Liver (tissue), 9 donors: ENCODE data around the gene ODAD2. TPM values are rescaled to one million over a fixed set of nuclear protein-coding genes. Genes with fewer than 3 reads are reported as not detected.

Experiments used
- DNase-seq: peaks from one replicate; pipeline ENCODE4 v3.0.0-alpha.2; 2017; ENCODE audit warnings: low spot score
- H3K27ac ChIP-seq, 2 donors: one replicate each; pipeline ENCODE4 v1.7.0; 2013; ENCODE audit warnings: inconsistent platforms in 2 of 2, low read length in 2 of 2, control low read depth in 1 of 2, low read depth in 1 of 2, mild to moderate bottlenecking in 1 of 2
- H3K27me3 ChIP-seq, 4 donors: one replicate each; pipeline versions ENCODE4 v1.6.1 to v1.7.0; 2013; ENCODE audit warnings: low read length in 3 of 4, inconsistent platforms in 1 of 4, mild to moderate bottlenecking in 1 of 4, moderate library complexity in 1 of 4; ENCODE audit not compliant: control insufficient read depth in 4 of 4, insufficient read depth in 4 of 4
- H3K36me3 ChIP-seq, 4 donors: one replicate each; pipeline versions ENCODE4 v1.6.1 to v1.7.0; 2013; ENCODE audit warnings: low read length in 3 of 4, mild to moderate bottlenecking in 3 of 4, low read depth in 1 of 4, moderate library complexity in 1 of 4; ENCODE audit not compliant: control insufficient read depth in 4 of 4, insufficient read depth in 3 of 4
- H3K4me1 ChIP-seq, 4 donors: one replicate each; pipeline versions ENCODE4 v1.6.1 to v1.7.0; 2013; ENCODE audit warnings: low read length in 3 of 4, mild to moderate bottlenecking in 3 of 4, moderate library complexity in 1 of 4; ENCODE audit not compliant: control insufficient read depth in 4 of 4, insufficient read depth in 4 of 4
- H3K4me3 ChIP-seq, 3 donors: one replicate each; pipeline versions ENCODE4 v1.6.1 to v1.7.0; 2013; ENCODE audit warnings: low read length in 3 of 3, control low read depth in 1 of 3, low read depth in 1 of 3, mild to moderate bottlenecking in 1 of 3
- H3K9ac ChIP-seq, 2 donors: one replicate each; pipeline ENCODE4 v1.7.0; 2013; ENCODE audit warnings: low read length in 2 of 2, mild to moderate bottlenecking in 2 of 2, moderate library complexity in 2 of 2, control low read depth in 1 of 2, low read depth in 1 of 2
- H3K9me3 ChIP-seq, 4 donors: one replicate each; pipeline versions ENCODE4 v1.6.1 to v1.7.0; 2013; ENCODE audit warnings: low read length in 3 of 4; ENCODE audit not compliant: control insufficient read depth in 4 of 4
- EGR1 ChIP-seq, 2 donors: IDR thresholded peaks; 2 replicates each; pipeline ENCODE4 v1.6.1; 2016 to 2018; ENCODE audit warnings: antibody characterized with exemption in 2 of 2, low read depth in 2 of 2
- FOXA1 ChIP-seq: IDR thresholded peaks from 2 replicates; pipeline ENCODE4 v1.6.1; 2016; ENCODE audit warnings: antibody characterized with exemption
- FOXA2 ChIP-seq: IDR thresholded peaks from 2 replicates; pipeline ENCODE4 v1.6.1; 2016; ENCODE audit warnings: antibody characterized with exemption
- GABPA ChIP-seq, 2 donors: IDR thresholded peaks in 1 of 2; conservative IDR thresholded peaks in 1 of 2; 2 replicates each; pipeline ENCODE4 v1.6.1; 2016; ENCODE audit warnings: antibody characterized with exemption in 2 of 2, mild to moderate bottlenecking in 1 of 2, moderate library complexity in 1 of 2
- HNF4A ChIP-seq, 2 donors: conservative IDR thresholded peaks; 2 replicates each; pipeline ENCODE4 v1.6.1; 2016; ENCODE audit warnings: antibody characterized with exemption in 2 of 2, mild to moderate bottlenecking in 2 of 2
- HNF4G ChIP-seq: IDR thresholded peaks from 2 replicates; pipeline ENCODE4 v1.6.1; 2016; ENCODE audit warnings: antibody characterized with exemption
- JUND ChIP-seq, 2 donors: IDR thresholded peaks; 2 replicates each; pipeline ENCODE4 v1.6.1; 2016; ENCODE audit warnings: antibody characterized with exemption in 2 of 2
- NR2F2 ChIP-seq: IDR thresholded peaks from 2 replicates; pipeline ENCODE4 v1.6.1; 2016; ENCODE audit warnings: antibody characterized with exemption
- RAD21 ChIP-seq, 2 donors: IDR thresholded peaks; 2 replicates each; pipeline ENCODE4 v1.6.1; 2016; ENCODE audit warnings: antibody characterized with exemption in 2 of 2, mild to moderate bottlenecking in 2 of 2
- RXRA ChIP-seq, 2 donors: IDR thresholded peaks; 2 replicates each; pipeline ENCODE4 v1.6.1; 2017 to 2018; ENCODE audit warnings: antibody characterized with exemption in 2 of 2, mild to moderate bottlenecking in 1 of 2
- TAF1 ChIP-seq: conservative IDR thresholded peaks from 2 replicates; pipeline ENCODE4 v1.6.1; 2016; ENCODE audit warnings: antibody characterized with exemption, mild to moderate bottlenecking
- YY1 ChIP-seq: IDR thresholded peaks from 2 replicates; pipeline ENCODE4 v1.6.1; 2016; ENCODE audit warnings: antibody characterized with exemption, mild to moderate bottlenecking
- WGBS: extraction: QIAGEN DNeasy Blood & Tissue Kit; methylation state at CpG from one replicate; pipeline ENCODE4 v1.1.7; 2013; 5-methylcytosine and 5-hydroxymethylcytosine counted together
- polyA plus RNA-seq, 2 donors: library from polyadenylated mRNA; stranded (reverse) in 1 of 2; unstranded in 1 of 2; fragments of 200-250 nt in 1 of 2; fragments of >200 nt in 1 of 2; fragmentation: Nextera tagmentation in 1 of 2; extraction: Ambion mirVana in 1 of 2; gene quantifications; one replicate each; pipeline versions ENCODE4 v1.2.1 to v1.2.3, GENCODE V29; 2013 to 2015
- total RNA-seq, 2 donors: library from RNA; depleted of rRNA; stranded (reverse); fragments of >200 nt; gene quantifications; one replicate each; pipeline ENCODE4 v1.2.3, GENCODE V29; 2014
- TF ChIP-seq, protein P1 (sequence below): IDR thresholded peaks from 2 replicates; pipeline ENCODE4 v1.6.1; 2016; ENCODE audit warnings: antibody characterized with exemption
- TF ChIP-seq, protein P2 (sequence below): IDR thresholded peaks from 2 replicates; pipeline ENCODE4 v1.6.1; 2016; ENCODE audit warnings: antibody characterized with exemption
- TF ChIP-seq, protein P3 (sequence below): IDR thresholded peaks from 2 replicates; pipeline ENCODE4 v1.6.1; 2016; ENCODE audit warnings: antibody characterized with exemption, mild to moderate bottlenecking
- TF ChIP-seq, protein P4 (sequence below): fragments of 150-350 bp; IDR thresholded peaks from 2 replicates; pipeline ENCODE4 v1.5.1; 2017; ENCODE audit warnings: improper control_type of control experiment, low read depth, low read length; ENCODE audit not compliant: missing input control
- TF ChIP-seq, protein P5 (sequence below): IDR thresholded peaks from 2 replicates; pipeline ENCODE4 v1.6.1; 2016; ENCODE audit warnings: antibody characterized with exemption
- donor health status: healthy.
- donor health status: healthy.
- donor health status: healthy.
- donor health status: healthy.
- donor health status: healthy.

ODAD2 gene
- total and polyA plus RNA-seq, 4 donors = 0.14 to 0.84 (median 0.38) TPM

DNA sequence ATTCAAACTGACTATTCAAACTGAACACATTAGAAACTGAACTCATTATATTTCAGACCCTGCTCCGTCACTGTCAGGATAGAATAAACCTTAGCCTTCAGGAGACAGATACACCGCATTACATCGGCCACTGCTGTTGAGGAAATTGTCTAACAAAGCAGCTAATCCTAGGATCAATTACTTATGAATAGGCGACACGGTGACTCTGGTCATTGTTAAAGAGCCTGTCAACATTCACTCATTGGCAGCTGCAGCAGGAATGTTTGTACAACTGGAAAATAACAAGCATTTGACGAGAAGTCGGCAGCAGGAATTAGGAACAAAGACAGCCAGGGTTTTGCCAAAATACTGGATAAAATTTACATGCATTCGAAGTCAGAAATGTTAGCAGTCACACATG is 141.3 kb downstream of the ODAD2 start:
- H3K9ac ChIP-seq = no peak overlapping the region
- H3K4me1 ChIP-seq = no peaks in the 10 kb centered on the region
- TF ChIP-seq EGR1 (IDR thresholded peaks at IDR 0.05; ENCODE audit: low read depth in 2 of 2) (no peak), HNF4A (conservative IDR thresholded peaks at IDR 0.05) (no peak), HNF4G (no peak), FOXA2 (no peak), JUND (IDR thresholded peaks at IDR 0.05) (no peak), YY1 (no peak), FOXA1 (no peak), GABPA (IDR thresholded peaks at IDR 0.05 in 1 of 2, conservative IDR thresholded peaks at IDR 0.05 in 1 of 2) (no peak), NR2F2 (no peak), TAF1 (no peak), RAD21 (IDR thresholded peaks at IDR 0.05) (no peak), RXRA (IDR thresholded peaks at IDR 0.05) (no peak)
- TF ChIP-seq, protein P1, sequence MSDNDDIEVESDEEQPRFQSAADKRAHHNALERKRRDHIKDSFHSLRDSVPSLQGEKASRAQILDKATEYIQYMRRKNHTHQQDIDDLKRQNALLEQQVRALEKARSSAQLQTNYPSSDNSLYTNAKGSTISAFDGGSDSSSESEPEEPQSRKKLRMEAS = no peak
- TF ChIP-seq, protein P2, sequence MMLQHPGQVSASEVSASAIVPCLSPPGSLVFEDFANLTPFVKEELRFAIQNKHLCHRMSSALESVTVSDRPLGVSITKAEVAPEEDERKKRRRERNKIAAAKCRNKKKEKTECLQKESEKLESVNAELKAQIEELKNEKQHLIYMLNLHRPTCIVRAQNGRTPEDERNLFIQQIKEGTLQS = no peak
- TF ChIP-seq, protein P3, sequence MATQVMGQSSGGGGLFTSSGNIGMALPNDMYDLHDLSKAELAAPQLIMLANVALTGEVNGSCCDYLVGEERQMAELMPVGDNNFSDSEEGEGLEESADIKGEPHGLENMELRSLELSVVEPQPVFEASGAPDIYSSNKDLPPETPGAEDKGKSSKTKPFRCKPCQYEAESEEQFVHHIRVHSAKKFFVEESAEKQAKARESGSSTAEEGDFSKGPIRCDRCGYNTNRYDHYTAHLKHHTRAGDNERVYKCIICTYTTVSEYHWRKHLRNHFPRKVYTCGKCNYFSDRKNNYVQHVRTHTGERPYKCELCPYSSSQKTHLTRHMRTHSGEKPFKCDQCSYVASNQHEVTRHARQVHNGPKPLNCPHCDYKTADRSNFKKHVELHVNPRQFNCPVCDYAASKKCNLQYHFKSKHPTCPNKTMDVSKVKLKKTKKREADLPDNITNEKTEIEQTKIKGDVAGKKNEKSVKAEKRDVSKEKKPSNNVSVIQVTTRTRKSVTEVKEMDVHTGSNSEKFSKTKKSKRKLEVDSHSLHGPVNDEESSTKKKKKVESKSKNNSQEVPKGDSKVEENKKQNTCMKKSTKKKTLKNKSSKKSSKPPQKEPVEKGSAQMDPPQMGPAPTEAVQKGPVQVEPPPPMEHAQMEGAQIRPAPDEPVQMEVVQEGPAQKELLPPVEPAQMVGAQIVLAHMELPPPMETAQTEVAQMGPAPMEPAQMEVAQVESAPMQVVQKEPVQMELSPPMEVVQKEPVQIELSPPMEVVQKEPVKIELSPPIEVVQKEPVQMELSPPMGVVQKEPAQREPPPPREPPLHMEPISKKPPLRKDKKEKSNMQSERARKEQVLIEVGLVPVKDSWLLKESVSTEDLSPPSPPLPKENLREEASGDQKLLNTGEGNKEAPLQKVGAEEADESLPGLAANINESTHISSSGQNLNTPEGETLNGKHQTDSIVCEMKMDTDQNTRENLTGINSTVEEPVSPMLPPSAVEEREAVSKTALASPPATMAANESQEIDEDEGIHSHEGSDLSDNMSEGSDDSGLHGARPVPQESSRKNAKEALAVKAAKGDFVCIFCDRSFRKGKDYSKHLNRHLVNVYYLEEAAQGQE = no peak
- TF ChIP-seq, protein P4, sequence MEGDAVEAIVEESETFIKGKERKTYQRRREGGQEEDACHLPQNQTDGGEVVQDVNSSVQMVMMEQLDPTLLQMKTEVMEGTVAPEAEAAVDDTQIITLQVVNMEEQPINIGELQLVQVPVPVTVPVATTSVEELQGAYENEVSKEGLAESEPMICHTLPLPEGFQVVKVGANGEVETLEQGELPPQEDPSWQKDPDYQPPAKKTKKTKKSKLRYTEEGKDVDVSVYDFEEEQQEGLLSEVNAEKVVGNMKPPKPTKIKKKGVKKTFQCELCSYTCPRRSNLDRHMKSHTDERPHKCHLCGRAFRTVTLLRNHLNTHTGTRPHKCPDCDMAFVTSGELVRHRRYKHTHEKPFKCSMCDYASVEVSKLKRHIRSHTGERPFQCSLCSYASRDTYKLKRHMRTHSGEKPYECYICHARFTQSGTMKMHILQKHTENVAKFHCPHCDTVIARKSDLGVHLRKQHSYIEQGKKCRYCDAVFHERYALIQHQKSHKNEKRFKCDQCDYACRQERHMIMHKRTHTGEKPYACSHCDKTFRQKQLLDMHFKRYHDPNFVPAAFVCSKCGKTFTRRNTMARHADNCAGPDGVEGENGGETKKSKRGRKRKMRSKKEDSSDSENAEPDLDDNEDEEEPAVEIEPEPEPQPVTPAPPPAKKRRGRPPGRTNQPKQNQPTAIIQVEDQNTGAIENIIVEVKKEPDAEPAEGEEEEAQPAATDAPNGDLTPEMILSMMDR = no peak
- TF ChIP-seq, protein P5, sequence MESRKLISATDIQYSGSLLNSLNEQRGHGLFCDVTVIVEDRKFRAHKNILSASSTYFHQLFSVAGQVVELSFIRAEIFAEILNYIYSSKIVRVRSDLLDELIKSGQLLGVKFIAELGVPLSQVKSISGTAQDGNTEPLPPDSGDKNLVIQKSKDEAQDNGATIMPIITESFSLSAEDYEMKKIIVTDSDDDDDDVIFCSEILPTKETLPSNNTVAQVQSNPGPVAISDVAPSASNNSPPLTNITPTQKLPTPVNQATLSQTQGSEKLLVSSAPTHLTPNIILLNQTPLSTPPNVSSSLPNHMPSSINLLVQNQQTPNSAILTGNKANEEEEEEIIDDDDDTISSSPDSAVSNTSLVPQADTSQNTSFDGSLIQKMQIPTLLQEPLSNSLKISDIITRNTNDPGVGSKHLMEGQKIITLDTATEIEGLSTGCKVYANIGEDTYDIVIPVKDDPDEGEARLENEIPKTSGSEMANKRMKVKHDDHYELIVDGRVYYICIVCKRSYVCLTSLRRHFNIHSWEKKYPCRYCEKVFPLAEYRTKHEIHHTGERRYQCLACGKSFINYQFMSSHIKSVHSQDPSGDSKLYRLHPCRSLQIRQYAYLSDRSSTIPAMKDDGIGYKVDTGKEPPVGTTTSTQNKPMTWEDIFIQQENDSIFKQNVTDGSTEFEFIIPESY = no peak
- no peak overlapping the region for H3K4me3 ChIP-seq
- H3K9me3 ChIP-seq = no peaks in the 10 kb centered on the region
- 49% methylated on average over 8 of the region's 8 CpGs for WGBS
- H3K27ac ChIP-seq = no peak overlapping the region
- no peaks in the 10 kb centered on the region for H3K27me3 ChIP-seq
- H3K36me3 ChIP-seq = no peaks in the 10 kb centered on the region
- DNase-seq = no peak

DNA sequence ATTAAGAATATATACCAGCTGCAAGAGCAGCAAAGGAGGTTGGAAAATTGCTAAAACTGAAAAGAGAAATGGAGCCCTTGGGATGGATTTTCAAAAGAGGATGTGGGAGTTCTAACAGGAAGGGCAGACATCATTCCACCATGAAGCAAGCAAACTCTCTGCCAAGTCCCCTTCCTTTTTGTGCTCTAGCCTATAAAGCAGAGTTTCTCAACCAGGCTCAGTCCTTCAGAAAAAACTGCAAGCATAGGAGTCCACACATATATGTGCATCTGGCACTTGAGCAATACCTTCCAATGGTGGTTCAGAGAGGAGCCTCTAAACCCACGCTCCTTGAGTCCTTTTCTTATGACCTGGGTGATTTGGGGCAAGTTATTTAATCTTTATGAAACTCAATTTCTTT is 154.7 kb downstream of the ODAD2 start:
- DNase-seq = no peak
- Histone ChIP-seq H3K4me3 (no peak overlapping the region), H3K36me3 (no peaks in the 10 kb centered on the region), H3K27ac (no peak overlapping the region), H3K4me1 (no peaks in the 10 kb centered on the region), H3K9me3 (no peaks in the 10 kb centered on the region), H3K9ac (no peak overlapping the region), H3K27me3 (no peaks in the 10 kb centered on the region)
- 78% methylated on average over 1 of the region's 1 CpG for WGBS
- TF ChIP-seq GABPA (IDR thresholded peaks at IDR 0.05 in 1 of 2, conservative IDR thresholded peaks at IDR 0.05 in 1 of 2) = no peak
- TF ChIP-seq RAD21 (IDR thresholded peaks at IDR 0.05) = no peak
- TF ChIP-seq, protein P5 = no peak
- TF ChIP-seq, protein P3 = no peak
- no peak for TF ChIP-seq FOXA2
- TF ChIP-seq NR2F2 = no peak
